Muscle layer of colon (tissue), 2 donors: ENCODE measurements around the gene TPRX1.
"Not testable (repeated sequence)": the region's sequence is repeated elsewhere in the genome, so short reads cannot be mapped to it uniquely, and the experiment has no call there.

ENCODE experiments used
- H3K27ac ChIP-seq: one replicate; pipeline ENCODE4 v1.7.0; 2013; ENCODE audit warnings: low read depth, mild to moderate bottlenecking, low read length, moderate library complexity
- H3K27me3 ChIP-seq, 2 donors: one replicate each; pipeline ENCODE4 v1.7.0; 2013; ENCODE audit warnings: low read length in 2 of 2, mild to moderate bottlenecking in 2 of 2; ENCODE audit not compliant: insufficient read depth in 2 of 2, control insufficient read depth in 1 of 2
- H3K36me3 ChIP-seq: one replicate; pipeline ENCODE4 v1.7.0; 2013; ENCODE audit warnings: mild to moderate bottlenecking, low read length; ENCODE audit not compliant: insufficient read depth
- H3K4me1 ChIP-seq: one replicate; pipeline ENCODE4 v1.7.0; 2013; ENCODE audit warnings: mild to moderate bottlenecking, low read length; ENCODE audit not compliant: insufficient read depth
- H3K4me3 ChIP-seq, 2 donors: one replicate each; pipeline ENCODE4 v1.7.0; 2013; ENCODE audit warnings: low read length in 2 of 2, low read depth in 1 of 2, mild to moderate bottlenecking in 1 of 2, moderate library complexity in 1 of 2
- H3K9ac ChIP-seq: one replicate; pipeline ENCODE4 v1.7.0; 2013; ENCODE audit warnings: low read length
- H3K9me3 ChIP-seq: one replicate; pipeline ENCODE4 v1.7.0; 2013; ENCODE audit warnings: mild to moderate bottlenecking, low read length
- donor health status: abdominal sarcoma.
- donor health status: Adenocarcinoma of cecum.

Gene TPRX1

DNA sequence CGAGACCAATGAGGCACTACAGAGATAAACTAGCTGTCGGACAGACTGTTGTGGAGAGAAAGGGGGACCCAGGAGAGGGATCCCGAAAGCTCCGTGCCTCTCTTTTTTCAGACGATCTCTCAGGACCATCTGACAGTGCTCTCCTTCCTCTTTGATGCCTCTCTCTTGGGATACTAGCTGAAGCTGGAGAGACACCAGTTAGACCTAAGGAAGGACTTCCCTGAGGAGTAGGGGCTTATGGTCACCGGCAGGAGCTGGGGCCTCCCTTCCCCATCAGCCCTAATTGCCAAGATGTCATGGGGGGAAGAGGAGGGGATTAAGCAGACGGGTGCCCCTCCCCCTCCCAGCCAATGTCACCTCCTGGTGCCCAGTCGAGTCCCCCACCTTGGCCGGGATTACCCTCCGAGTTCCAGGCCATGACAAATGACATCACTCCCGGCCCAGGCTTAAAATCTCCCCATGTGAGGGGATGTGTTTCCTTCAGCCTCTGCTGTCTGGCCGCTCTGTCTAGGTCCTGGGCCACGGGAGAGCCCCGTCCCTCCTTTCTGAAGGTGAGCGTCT is 17.2 kb upstream of the TPRX1 start, which contains the start of gene CRX:
Gene CRX (plus strand): TSS at position 478 of the 561 bp plus-strand sequence. CDS start 12,507 bp downstream, outside the sequence.
- no peaks in the 10 kb centered on the region for H3K4me1 ChIP-seq
- peaks cover 8 to 13% of the 10 kb centered on the region in 2 donors for H3K27me3 ChIP-seq
- H3K36me3 ChIP-seq, result no peaks in the 10 kb centered on the region
- no peak within 1 kb of the TSS for H3K4me3 ChIP-seq
- H3K27ac ChIP-seq, result no peak within 1 kb of the TSS
- no peaks in the 10 kb centered on the region for H3K9me3 ChIP-seq
- no peak within 1 kb of the TSS for H3K9ac ChIP-seq

DNA sequence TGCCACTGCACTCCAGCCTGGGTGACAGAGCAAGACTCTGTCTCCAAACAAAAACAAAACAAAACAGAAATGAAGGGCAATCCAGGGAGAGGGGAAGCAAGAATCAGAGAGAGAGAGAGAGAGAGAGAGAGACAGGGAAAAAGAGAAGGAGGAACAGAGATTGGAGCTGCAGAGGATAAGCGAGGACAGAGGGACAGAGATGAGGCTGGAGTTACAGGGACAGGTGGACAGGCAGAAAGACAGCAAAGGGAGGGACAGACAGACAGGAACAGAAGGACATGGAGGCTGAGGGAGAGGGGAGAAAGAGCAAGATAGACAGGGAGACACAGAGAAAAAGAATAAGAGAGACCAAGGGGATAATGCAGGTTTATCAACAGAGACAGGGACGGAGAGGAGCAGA is 16.1 kb upstream of the TPRX1 start:
- no peaks in the 10 kb centered on the region for H3K9me3 ChIP-seq
- H3K9ac ChIP-seq, result no peak overlapping the region
- H3K4me3 ChIP-seq, result no peak overlapping the region
- H3K4me1 ChIP-seq, result no peaks in the 10 kb centered on the region
- H3K27me3 ChIP-seq, result peaks cover 8 to 13% of the 10 kb centered on the region in 2 donors
- H3K27ac ChIP-seq, result no peak overlapping the region
- H3K36me3 ChIP-seq, result no peaks in the 10 kb centered on the region

DNA sequence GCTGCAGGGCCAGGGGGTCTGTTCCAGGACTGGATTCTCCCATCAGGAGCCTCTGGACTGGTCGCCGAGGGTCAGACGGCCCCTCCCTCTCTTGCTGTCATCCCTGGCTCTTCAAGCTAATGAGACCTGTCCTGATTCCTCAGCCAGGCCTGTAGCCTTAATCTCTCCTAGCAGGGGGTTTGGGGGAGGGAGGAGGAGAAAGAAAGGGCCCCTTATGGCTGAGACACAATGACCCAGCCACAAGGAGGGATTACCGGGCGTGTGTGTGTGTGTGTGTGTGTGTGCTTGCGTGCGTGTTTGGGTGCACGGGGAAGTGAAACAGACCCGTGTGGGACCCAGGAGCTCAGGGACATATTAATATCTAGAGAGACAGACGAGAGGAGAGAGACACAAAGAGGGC is 15.5 kb upstream of the TPRX1 start:
- Histone ChIP-seq H3K4me3 (no peak overlapping the region), H3K9me3 (no peaks in the 10 kb centered on the region), H3K36me3 (no peaks in the 10 kb centered on the region), H3K27ac (no peak overlapping the region), H3K4me1 (no peaks in the 10 kb centered on the region), H3K27me3 (peaks cover 8 to 13% of the 10 kb centered on the region in 2 donors), H3K9ac (no peak overlapping the region)

DNA sequence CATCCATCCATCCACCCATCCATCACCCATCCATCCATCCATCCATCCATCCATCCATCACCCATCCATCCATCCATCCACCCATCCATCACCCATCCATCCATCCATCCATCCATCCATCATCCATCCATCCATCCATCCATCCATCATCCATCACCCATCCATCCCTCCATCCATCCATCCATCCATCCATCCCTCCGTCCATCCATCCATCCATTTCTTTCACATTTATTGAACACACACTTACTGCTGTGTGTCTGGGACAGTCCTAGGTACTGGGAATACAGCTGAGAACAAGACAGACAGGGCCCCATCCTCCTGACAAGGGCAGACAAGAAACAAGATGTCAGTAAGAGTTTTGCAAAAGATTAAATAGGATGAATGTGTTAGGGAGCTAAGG is 13.9 kb upstream of the TPRX1 start:
- not testable (repeated sequence) for H3K4me1 ChIP-seq, H3K27ac ChIP-seq, H3K9me3 ChIP-seq, H3K9ac ChIP-seq, H3K4me3 ChIP-seq, H3K36me3 ChIP-seq
- H3K27me3 ChIP-seq, result peaks cover 8 to 13% of the 10 kb centered on the region in 2 donors

DNA sequence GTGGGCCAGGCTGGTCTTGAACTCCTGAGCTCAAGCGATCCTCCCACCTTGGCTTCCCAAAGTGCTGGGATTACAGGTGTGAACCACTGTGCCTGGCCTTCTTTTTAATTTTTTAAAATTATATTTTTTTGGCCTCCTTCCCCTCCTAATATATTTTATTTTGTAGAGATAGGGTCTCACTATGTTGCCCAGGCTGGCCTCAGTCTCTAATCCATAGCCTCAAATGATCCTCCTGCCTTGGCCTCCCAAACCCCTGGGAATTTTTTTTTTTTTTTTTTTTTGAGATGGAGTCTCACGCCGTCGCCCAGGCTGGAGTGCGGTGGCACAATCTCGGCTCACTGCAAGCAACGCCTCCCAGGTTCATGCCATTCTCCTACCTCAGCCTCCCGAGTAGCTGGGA is 11.9 kb upstream of the TPRX1 start:
- H3K9ac ChIP-seq, H3K9me3 ChIP-seq, H3K4me3 ChIP-seq, H3K36me3 ChIP-seq, H3K27ac ChIP-seq, H3K4me1 ChIP-seq: not testable (repeated sequence)
- H3K27me3 ChIP-seq, result peaks cover 8 to 13% of the 10 kb centered on the region in 2 donors

DNA sequence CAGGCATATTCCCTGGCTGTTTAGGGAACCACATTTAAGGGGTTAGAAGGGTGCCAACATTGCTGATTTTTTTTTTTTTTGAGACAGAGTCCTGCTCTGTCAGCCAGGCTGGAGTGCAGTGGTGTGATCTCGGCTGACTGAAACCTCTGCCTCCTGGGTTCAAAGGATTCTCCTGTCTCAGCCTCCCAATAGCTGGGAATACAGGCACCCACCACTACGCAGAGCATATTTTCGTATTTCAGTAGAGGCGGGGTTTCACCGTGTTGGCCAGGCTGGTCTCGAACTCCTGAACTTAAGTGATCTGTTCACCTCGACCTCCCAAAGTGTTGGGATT is 9.6 kb upstream of the TPRX1 start:
- H3K4me3 ChIP-seq, result no peak overlapping the region
- no peaks in the 10 kb centered on the region for H3K27me3 ChIP-seq
- H3K4me1 ChIP-seq, result no peaks in the 10 kb centered on the region
- H3K9me3 ChIP-seq, result no peaks in the 10 kb centered on the region
- H3K27ac ChIP-seq, result no peak overlapping the region
- no peak overlapping the region for H3K9ac ChIP-seq
- no peaks in the 10 kb centered on the region for H3K36me3 ChIP-seq

DNA sequence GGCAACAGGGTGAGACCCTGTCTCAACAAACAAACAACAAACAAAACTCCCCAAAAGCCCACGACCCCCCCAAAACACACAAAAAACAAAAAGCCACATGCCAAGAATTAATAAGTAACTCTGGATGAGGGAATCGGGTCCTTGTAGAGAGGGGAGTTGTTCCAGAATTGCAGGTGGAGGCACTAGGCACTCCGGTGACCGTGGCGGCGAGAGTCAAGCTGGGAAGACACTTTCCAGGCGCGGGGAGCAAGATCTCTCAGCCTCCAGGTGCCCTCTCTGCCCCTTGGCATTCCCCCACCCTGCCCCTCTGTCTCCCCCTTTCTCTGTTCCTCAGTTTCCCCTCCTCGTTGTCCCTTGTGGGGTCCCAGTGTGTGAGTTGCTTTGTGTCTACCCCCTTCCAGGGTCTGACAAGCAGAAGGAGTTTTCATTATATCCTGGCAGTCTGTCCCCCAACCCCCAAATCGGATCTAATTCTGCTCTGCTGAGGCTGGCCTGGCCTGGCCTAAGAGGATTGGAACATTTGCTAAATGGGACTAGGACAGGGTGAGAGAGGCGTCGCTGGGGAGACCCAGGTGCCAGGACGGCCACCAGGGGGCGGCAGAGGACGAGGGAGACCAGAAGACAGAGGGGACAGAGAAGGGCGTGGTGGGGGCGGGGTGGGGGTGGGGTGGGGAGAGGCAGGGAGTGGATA is 9.1 kb upstream of the TPRX1 start:
- H3K27me3 ChIP-seq, result no peaks in the 10 kb centered on the region
- H3K4me1 ChIP-seq, result no peaks in the 10 kb centered on the region
- H3K36me3 ChIP-seq, result no peaks in the 10 kb centered on the region
- no peak overlapping the region for H3K4me3 ChIP-seq
- no peaks in the 10 kb centered on the region for H3K9me3 ChIP-seq
- no peak overlapping the region for H3K27ac ChIP-seq
- H3K9ac ChIP-seq, result no peak overlapping the region

DNA sequence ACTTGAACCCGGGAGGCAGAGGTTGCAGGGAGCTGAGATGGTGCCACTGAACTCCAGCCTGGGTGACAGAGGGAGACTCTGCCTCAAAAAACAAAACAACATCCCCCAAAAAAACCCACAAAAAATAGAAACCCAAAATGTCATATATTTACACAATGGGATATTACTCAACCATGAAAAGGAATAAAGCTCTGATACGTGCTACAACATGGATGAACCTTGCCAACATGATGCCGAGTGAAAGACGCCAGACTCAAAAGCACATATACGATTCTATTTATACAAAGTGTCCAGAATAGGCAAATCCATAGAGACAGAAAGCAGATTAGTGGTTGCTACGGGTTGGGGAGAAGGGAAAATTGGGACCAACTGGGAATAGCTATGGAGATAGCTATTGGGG is 2.1 kb upstream of the TPRX1 start:
- no peaks in the 10 kb centered on the region for H3K4me1 ChIP-seq
- no peak overlapping the region for H3K9ac ChIP-seq
- H3K36me3 ChIP-seq, result no peaks in the 10 kb centered on the region
- no peaks in the 10 kb centered on the region for H3K27me3 ChIP-seq
- no peak overlapping the region for H3K27ac ChIP-seq
- no peaks in the 10 kb centered on the region for H3K9me3 ChIP-seq
- no peak overlapping the region for H3K4me3 ChIP-seq

DNA sequence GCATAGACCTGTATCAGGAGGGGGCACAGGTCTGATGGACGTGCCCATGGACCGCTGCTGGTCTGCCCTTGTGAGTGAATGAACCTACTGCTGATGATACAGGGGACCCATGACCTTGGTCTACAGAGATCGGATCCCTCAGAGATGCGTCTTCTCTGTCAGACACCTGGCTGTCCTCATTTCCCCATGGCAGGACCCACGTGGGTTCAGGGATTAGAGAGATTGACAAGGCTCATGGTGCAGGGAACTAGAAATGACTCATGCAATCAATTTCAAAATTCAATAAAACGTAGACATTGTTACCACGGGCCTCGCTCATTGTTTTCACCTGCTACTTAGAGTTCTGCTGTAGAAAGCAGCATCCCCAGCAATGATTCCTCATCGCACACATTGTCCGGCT is 962 bp upstream of the TPRX1 start:
- Histone ChIP-seq H3K9me3 (no peaks in the 10 kb centered on the region), H3K36me3 (no peaks in the 10 kb centered on the region), H3K27ac (no peak overlapping the region), H3K4me1 (no peaks in the 10 kb centered on the region), H3K27me3 (no peaks in the 10 kb centered on the region), H3K4me3 (no peak overlapping the region), H3K9ac (no peak overlapping the region)

DNA sequence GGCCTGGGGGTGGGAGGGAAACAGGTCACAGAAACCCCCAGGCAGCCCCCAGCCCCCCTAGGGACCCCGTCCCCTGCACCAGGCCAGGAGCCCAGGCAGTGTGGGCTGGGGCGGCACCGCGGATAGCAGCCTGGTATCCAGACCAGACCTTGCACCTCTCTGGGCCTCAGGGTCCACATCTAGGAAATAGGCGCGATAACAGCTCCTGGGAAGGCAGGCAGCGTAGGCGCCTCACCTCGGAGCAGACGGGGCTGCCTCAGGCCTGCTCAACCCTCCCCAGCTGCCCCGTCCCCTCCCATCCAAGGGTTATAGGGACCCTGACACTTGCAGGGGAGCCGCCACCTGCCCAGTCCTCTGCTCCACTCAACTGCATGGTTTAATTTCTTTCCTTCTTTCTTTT is 680 bp downstream of the TPRX1 start:
- H3K9ac ChIP-seq, H3K36me3 ChIP-seq, H3K4me3 ChIP-seq, H3K4me1 ChIP-seq, H3K9me3 ChIP-seq, H3K27ac ChIP-seq, H3K27me3 ChIP-seq: not testable (repeated sequence)

DNA sequence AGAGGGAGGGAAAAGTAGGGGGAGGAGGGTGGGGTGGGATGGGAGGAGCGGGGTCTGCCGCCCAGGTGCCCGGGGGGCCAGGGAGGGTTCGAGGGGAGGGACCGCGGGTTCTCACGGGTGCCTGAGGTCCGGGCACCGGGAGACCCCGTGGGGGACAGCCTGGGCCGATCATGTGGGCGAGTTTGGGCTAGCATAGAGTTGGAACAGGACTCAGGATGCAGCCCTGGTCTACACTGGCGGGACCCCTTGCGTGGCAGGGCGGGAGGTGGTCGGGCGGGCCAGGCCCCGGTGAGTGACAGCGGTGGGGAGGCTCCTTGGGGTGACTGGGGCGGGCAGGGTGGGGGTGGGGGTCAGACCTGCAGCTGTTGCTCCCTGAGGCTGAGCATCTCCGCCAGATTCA is 1.2 kb downstream of the TPRX1 start:
- H3K27me3 ChIP-seq, H3K9me3 ChIP-seq, H3K27ac ChIP-seq, H3K4me3 ChIP-seq, H3K9ac ChIP-seq, H3K36me3 ChIP-seq, H3K4me1 ChIP-seq: not testable (repeated sequence)

DNA sequence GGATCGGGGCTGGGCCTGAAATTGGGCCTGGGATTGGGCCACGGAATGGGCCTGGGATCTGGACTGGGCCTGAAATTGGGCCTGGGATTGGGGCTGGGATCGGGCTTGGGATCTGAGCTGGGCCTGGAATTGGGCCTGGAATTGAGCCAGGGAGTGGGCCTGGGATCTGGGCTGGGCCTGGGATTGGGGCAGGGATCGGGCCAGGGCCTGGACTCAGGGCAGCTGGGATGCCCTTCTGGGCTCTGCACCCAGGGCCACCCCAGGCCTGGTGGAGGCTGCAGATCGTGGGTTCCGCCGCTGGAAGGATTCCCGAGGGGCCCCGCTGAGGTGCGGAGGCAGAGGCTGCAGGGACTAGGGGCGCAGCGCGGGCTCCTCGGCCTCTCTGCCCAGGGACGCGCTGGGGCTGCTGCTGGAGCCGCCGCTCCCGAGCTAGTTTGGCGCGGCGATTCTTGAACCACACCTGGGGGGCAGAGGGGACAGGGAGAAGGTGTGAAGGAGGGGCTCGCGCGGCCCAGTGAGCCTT is 1.8 kb downstream of the TPRX1 start:
- no peaks in the 10 kb centered on the region for H3K27me3 ChIP-seq
- H3K9me3 ChIP-seq, result no peaks in the 10 kb centered on the region
- no peak overlapping the region for H3K27ac ChIP-seq
- H3K4me1 ChIP-seq, result no peaks in the 10 kb centered on the region
- H3K36me3 ChIP-seq, result no peaks in the 10 kb centered on the region
- H3K4me3 ChIP-seq, result no peak overlapping the region
- no peak overlapping the region for H3K9ac ChIP-seq
